Posterior vena cava (tissue), 2 donors: ENCODE measurements around the gene PCDH1. TPM values are rescaled to one million over a fixed set of nuclear protein-coding genes. Genes with fewer than 3 reads are reported as not detected.
A peak's percentile ranks its signal among the peaks of the same experiment; 100 is the strongest.
"Not testable (repeated sequence)": the region's sequence is repeated elsewhere in the genome, so short reads cannot be mapped to it uniquely, and the experiment has no call there.

ENCODE experiments used
- DNase-seq: peaks from one replicate; pipeline ENCODE4 v3.0.0-alpha.2; 2020; ENCODE audit warnings: low spot score
- intact Hi-C, 2 donors: fragments of 100-400 bp; cut with DNase I; formaldehyde crosslinking; loops; one replicate each; pipeline versions ENCODE4 v1.14.1 to v1.14.2; 2022 to 2023
- total RNA-seq, 2 donors: library from RNA; stranded (reverse); fragmentation: NEBNext Ultra II Directional; extraction: Animal tissue kit (Norgen Biotek cat#: 25700); gene quantifications; one replicate each; pipeline ENCODE4 v1.2.1, GENCODE V29; 2021
- donor health status: DM: yes; HTN: yes; CAD: no.
- donor health status: DM: yes; HTN: yes; CAD: no.

PCDH1 gene
- total RNA-seq, 2 donors from 2014 or later = 30.2 to 36.7 TPM

DNA sequence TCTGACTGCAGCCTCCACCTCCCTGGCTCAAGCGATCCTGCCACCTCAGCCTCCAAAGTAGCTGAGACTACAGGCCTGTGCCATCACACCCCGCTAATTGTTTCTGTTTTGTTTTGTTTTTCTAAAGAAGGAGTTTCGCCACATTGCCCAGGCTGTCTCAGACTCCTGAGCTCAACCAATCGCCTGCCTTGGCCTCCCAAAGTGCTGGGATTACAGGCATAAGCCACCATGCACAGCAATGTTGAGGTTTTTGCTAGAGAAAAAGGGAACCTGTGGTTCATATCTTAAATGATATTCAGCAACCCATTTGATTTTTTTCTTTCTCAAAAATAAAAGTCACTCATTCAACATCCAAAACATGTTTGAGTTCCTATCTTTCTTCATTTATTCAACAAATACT lies 25.1 kb upstream of the PCDH1 start:
- intact Hi-C loops = no loop called here
- no peak for DNase-seq

DNA sequence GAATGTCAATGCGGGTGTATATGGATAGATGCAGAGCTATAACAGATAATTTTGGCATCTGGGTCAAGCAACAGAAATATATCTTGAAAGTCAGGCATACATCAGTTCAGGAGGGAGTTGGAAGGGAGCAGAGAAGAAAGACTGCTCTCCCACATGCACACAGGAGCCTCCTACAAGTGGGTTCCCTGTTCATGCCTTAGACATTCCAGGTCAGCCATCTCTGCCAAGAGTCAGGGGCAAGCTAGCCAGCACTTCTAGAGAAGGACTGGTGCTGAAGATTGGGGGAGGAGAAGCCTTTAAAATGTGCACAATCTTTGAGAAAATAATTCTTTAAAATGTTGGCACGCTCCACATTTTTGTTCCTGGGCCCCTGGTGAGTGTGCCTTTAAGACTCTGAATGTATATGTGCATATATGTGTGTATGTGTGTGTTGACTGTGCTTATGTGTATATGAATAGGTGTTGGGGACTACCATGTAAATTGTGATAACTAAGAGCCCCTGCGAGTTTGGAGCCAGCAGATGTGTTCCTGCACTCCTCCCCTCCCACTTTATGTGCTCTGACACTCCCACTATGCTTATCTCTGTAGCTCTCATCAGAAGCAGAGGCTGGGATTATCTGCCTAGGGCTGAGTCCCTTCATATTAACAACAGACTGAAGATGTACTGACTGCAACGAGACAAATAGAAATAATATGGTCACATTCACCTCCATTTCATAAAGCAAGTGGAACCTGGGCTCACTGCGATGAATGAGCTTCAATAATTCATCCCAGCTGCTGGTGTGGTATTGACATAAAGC lies 24.0 kb upstream of the PCDH1 start:
- intact Hi-C loops = no loop called here
- DNase-seq = peak; percentile 26

DNA sequence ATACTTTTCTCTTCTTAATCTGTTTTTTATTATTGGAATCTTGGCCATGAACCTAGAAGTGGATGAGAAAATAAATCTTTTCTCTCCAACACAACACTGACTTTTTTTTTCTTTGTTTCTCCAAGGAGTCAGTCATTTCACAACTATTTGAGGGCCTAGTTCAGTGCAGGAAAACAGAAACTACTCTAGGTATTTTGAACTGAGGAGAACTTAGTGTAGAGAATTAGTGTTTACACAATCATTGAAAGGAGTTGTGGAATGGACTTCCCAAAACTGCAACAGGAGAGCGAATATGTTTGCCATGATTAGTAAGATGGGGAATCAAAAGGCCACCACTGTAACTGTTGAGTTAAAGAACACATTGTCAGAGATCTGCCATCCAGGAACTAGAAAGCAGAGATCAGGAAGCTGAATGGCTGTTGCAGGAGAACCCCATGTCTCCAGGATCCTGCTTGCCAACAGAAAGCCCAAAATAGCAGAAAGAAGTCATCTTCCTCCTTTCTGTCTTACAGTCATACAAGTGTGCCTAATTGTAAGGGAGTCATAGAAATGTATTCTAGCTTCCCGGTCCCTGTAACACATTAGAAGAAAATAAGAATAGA lies 20.3 kb upstream of the PCDH1 start:
- intact Hi-C loops = no loop called here
- DNase-seq = no peak

DNA sequence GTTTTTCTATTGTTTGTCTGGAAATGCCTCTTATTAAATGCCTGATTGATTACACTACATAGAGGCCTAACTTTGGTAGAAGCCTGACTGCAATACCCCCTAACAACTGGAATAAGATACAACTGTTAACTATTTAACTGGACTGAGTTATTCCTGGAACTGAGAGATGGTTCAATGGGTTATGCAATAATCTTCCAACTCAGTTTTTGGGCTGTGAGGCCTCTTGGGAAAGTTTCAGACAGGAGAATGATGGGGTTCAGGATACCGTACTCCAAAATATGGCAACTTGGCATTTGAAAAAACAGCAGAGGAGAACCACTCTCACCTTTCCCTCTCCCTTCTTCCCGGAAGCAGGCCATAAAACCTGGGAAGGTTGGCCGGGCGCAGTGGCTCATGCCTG lies 19.2 kb upstream of the PCDH1 start:
- intact Hi-C loops = no loop called here
- no peak for DNase-seq

DNA sequence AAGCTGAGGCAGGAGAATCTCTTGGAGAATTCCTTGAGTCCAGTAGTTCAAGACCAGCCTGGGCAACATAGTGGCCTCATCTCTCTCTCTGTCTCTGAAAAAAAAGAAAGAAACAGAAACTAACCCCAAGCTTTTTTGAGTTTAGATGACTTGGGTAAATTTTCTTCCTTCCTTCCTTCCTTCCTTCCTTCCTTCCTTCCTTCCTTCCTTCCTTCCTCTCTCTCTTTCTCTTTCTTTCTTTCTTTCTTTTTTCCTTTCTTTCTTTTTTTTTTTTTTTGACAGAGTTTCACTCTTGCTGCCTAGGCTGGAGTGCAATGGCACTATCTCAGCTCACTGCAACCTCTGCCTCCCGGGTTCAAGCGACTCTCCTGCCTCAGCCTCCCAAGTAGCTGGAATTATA lies 12.2 kb upstream of the PCDH1 start:
- intact Hi-C loops, DNase-seq: not testable (repeated sequence)

DNA sequence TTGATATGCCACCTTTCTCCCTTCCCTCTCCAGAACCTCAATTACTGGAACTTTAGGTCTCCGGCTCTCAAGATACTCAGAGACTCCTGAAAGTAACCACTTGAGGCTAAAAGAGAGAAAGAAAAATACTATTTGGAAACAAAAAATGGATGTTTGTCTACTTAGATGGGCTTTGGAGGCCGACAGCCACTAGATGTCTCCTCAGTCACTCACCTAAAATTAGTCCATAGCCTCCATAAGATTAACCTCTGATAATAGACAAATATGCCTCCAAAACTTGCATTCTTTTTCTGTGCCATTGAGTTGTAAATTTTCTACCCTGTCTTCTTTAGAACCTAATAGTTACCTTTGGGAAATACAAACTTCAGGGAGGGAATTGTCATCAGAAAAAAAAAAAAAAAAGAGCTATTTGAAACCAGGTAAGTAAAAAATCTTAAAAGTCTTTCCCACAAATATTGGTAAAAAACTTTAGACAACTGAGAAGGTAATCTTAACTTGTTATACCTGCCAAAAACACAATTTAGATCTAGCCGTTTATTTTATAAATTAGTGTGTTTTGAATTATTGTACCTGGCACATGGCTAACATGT lies 11.2 kb upstream of the PCDH1 start:
- DNase-seq = no peak
- intact Hi-C loops = no loop called here

DNA sequence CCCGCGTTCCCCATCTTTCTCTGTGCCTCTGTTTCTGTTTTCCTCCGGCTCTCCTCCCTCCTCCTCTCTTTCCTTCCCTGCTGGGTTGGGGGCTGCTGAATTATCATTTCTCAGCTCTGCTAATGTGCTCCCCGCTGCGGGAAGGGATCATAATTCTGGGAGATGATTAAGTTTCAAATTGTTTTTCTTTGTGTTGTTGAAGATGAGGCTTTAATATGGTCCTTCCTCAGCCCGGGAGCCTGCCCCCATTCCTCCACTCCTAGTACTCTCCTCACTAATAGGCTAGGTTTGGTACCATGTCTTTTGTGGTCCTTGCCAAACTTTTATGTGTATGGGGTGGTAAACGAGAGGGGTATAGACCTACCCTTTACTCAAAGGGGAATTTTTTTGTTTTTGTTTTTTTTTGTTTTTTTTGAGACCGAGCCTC lies 5.7 kb upstream of the PCDH1 start:
- no peak for DNase-seq
- intact Hi-C loops = loop anchor here (5.0 kb wide), 2 partner anchors 73 to 182 kb away; partner anchors contain the start of gene PCDH12 (in 1 of the 2)

DNA sequence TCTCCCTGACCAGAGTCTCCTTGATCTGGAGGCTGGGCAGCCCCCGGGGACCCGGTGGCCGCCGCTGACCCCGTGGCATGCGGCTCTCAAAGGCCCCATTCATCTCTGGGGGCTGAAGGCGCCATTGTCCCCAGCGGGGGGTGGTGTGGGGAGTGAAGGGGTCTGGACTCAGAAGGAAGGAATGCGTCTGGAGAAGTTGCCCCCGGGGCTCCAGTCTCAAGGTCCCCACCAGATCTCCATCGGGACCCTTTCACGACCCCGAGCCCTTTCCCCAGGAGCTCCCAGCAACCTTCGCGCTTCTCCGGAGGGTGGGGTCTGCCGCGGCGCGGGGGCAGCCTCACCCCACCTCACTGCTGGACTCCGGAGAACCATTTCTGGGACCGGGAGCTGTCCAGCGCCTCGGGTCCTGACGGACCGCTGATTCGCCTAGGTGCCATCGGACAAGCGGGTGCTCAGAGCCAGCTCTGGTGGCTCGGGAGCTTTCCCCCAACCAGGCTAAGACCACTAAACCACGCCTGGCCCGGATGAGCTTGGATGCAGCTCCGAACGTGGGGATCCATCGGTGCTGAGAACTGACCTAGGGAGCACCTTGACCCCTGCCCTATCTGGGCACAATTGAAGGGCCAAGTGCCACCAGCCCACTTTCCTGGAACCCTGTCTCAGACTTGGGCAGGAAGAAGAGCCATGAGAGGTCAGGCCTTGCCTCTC lies 5.1 kb upstream of the PCDH1 start:
- intact Hi-C loops = loop anchor here (5.0 kb wide), 2 partner anchors 74 to 181 kb away; partner anchors contain the start of gene PCDH12 (in 1 of the 2)
- DNase-seq = peak; percentile 84

DNA sequence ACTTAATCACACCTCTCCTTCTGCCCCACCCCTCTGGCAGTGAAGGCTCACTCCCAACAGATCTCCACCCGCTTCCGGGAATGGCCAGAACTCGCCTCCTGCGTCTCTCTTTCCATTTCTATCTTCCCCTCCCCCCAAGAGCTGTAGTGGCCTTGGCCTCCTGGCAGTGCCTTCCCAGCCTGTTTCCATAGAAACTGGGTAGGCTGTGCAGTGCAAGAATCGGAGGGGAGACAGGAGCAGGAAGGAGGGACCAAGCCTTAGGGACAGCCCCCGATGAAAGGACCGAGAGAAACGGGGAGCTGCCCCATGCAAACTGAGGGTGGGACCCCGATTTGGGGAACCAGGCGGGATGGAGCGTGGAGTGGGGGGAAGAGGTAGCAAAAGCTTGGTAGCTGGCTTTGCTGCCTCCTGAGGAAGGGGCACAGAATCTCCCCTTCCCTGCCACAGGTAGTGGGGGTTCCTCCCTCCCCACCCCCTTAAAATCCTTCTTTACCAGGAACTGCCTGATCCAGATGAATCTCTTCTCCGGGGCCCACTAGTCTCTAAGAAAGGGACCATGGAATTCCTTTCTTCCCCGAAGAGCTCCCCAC lies 4.5 kb upstream of the PCDH1 start:
- intact Hi-C loops = loop anchor here (5.0 kb wide), 2 partner anchors 75 to 180 kb away; partner anchors contain the start of gene PCDH12 (in 1 of the 2)

DNA sequence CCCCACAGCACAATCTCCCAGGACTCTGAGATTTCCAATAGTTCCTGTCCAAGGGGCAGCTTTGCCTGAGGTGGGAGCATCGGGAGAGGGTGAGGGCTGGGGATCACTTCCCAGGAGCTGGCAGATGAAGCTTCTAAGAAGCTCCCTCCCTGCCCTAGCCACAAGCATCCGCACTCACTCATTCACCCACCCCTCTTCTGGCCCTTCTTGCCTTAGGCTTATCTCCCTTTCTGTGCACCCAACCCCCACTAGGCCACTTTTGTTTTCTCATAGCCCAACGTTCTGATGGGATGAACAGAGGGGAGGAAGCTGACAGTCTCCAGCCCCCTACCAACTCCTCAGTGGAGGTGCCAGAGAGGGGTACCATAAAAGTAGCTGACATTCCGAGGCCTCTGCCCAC lies 3.7 kb upstream of the PCDH1 start:
- DNase-seq = peak; percentile 26
- intact Hi-C loops = loop anchor here (2.0 to 5.0 kb wide), 3 partner anchors 75 to 180 kb away; partner anchors contain the start of gene PCDH12 (in 1 of the 2)

More for the DNA sequence above, 4.5 kb upstream of the PCDH1 start:
- peak; percentile 38 for DNase-seq

DNA sequence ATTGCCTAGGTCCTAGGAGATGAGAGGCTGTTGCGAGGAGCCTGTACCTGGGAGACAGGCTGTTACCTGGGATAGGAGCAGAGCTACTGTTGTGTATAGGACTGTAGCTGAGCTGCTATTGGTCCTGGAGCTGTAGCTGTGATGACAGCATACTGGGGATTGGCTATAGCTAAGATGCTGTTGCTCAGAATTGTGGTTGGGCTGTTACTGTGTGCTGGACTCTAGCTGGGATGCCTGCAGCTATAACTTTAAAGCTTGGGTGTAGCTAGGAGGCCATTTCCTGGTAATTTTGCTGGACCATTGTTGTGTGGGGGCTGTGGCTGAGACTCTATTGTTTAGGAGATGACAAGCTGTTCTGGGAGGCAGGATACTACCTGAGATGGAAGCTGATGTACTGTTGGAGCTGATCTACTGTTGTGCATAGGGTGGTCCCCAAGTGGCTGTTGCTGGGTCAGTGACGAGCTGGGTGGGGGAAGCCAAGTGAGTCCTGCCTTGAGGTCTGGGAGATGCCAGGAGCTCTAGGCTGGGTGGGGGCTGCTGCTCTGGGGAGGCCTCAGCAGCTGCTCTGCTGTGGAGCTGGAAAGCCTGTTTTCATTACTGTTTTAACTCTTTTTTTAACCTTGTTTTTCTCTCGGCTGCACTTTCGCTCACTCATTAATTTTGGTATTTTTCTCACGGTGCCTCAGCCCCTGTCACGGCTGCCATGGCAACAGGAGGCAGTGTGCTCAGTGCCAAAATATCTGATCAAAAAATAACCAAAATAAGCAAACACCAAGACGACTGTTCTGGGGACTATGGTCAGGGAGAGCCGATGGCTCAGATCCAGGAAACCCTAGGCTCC lies 3.0 kb upstream of the PCDH1 start:
- peak; percentile 70 for DNase-seq
- intact Hi-C loops = loop anchor here (2.0 to 5.0 kb wide), 3 partner anchors 76 to 179 kb away; partner anchors contain the start of gene PCDH12 (in 1 of the 2)

DNA sequence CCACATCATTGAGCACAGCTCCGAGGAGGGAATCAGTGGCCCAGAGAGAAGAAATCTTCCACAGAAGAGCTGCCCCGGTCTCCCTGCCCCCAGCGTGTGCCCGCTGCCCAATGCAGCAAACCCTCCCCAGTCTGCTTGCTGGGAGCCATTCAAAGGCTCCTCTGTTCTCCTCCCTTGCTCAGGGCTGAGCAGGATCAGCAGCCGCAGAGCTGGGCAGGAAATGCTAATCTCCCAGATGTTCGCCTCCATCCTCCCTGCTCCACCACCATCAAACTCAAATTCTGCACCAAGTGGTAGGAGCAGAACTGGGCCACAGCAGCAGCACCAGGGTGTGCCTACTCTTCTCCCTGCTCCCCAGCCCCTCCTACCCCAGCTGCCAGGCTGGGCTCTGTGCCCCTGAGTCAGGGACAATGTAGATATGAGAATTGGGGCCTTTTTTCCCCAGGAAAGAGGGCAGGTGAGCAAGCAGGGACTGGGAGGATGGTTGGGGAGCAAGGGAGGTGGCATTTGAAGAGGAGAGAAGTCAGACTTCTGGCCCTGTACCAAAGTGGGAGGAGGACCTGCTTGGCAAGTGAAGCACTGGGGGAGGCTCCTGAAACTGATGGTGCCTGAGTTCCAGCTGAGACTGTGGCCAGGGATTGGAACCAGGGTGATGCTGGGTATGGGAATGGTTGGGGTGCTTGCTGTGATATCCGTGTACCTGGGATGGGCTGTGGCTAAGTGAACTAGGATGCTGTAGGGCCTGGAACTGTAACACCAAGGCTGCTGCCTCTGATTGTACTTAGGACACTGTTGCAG lies 1.9 kb upstream of the PCDH1 start:
- intact Hi-C loops = loop anchor here (2.0 to 5.0 kb wide), 3 partner anchors 77 to 178 kb away; partner anchors contain the start of gene PCDH12 (in 2 of the 2)
- DNase-seq = peak; percentile 68

DNA sequence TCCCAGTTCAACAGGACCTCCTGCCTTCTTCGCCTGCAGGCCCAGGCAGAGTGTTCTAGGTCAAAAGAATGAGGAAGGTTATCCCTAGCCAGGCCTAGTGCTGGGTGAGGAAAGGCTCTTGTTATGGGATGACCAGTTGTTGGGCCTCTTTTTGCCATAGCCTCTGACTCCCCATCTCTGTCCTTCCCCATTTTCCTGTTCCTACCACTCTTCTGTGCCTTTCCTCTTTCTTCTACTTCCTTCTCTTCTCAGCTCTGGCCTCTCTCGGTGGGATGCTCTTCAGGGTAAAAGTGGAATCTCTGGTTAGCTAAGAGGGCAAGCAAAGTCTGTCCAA lies 1.2 kb upstream of the PCDH1 start:
- intact Hi-C loops = loop anchor here in 1 of 2 donors (5.0 kb wide), 1 partner anchor 78 kb away; the partner anchor contains the start of gene PCDH12
- DNase-seq = no peak

DNA sequence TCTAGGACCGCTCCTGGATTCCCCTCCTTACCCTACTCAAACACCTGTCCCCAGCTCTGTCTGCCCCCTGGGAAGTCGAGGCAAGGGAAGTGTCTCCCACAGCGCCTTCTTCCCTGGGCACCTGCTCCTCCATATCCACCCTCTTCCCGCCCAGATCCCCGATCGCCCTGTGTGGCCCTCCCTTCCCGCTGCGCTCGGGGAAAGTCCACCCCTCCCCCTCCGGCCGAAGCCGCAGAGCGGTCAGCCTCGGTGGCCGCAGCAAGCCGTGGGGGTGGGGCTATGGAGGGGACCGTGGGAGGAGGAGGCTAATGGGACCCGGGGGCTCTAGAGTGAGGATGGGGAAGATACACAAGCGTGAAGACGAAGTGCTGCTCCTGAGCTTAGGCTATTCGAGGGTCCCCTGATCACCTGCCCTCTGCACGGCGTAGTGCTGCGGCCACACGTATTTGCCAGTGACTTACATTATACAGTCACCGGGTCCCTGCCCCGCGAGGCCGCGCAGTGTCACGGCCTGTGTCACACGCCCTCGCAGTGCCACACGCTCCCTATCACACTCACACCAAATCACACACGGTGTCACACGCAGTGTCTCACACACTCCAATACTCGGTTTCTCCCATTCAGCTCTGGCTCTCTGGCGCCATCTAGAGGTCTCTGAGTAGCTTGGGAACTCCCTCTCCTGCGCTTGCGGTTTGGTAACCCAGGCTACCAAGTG lies 658 bp upstream of the PCDH1 start:
- intact Hi-C loops = loop anchor here in 1 of 2 donors (5.0 kb wide), 1 partner anchor 78 kb away; the partner anchor contains the start of gene PCDH12
- DNase-seq = peak; percentile 95

DNA sequence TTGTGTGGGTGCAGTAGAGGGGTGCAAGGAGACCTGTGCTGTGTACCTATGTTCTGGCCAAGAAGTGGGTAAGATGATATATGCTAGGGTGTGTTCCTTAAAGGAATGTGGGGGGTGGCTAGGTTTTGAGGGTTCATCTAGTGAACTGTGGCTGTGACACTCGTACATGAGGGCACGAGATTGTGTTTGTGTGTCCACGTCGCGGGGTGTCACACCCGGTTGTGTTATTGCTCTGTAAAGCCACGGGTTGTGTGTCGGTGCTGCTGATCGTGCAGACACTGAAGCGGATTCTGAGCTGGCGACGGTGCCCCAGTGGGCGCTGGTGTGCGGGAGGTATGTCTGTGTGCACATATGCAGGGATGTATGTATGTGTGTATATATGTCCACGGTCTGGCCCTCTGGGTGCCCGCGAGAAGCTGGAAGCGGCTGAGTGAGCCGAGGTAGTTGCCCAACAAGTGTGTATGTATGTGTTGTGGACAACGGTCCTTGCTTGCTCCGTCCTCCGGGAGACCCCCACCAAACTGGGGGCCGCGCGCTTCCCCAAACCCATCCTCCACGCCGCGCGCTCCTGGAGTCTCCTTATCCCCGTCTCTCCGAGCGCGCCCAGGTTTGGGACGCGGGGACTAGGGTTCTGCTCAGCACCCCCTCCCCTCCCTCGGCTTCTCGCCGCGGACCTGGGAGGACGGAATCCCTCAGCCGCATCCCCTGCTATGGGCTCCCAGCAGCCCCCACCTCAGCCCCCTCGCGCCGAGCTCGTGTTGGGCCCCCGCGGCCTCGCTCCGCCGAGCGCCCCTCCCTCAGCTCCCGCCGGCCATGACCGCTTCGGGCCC lies 639 bp downstream of the PCDH1 start:
- DNase-seq = peak; percentile 80
- intact Hi-C loops = loop anchor here in 1 of 2 donors (5.0 kb wide), 1 partner anchor 80 kb away; the partner anchor contains the start of gene PCDH12
